ENCODE results near the gene TEDC2. TPM values are rescaled to one million over a fixed set of nuclear protein-coding genes. Genes with fewer than 3 reads are reported as not detected.

The TEDC2 gene
- total and polyA plus RNA-seq, 9 of the 15 experiments (the other 6 are each of a cell fraction or from before 2014, with no cell fraction given), result 0.75 to 57.0 (median 17.6) TPM

DNA sequence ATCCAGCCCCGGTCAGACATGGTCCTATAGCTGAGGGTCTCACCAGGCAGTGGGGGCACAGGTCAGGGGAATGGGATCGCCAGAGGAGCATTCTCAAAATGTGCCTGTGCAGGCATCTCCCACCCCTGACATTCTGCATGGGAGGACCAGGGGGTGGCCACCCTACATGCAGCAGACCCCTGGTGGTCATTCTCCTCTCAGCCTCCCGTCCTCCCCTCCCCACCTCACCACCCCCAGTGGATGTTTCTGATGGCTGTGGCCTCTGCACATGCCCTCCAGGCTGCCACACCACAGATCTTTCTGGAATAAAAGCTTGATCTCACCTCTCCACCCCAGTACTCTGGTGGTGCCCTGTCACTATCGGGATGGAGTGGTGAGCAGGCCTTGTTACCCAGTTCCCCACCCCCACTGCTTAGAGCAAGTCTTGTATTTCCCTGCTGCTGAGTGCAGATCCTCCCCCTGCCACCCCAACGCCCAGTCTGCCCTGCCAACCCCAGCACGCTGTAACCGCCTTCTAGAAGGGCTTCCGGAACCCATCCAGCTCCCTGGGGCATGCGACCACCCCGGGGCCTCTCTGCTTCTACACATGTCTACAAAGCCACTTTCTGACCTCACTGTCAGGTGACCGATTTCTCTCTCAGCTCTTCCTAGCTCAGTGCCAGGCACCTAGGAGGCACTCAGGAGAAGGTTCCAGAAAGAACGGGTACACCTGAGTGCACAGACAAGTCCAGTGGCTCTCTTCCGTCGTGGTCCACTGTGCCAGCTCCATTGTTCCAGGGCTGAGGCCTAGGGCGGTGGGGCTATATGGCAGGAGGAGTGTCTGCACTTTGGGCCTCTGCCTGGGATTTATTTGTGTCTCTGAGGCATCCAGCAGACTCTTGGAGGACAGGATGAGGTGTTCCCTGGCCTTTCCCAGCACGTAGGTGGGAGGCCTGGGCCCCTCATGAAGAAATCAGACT lies 24.3 kb downstream of the TEDC2 start:
- H3K27ac ChIP-seq (ENCODE audit: extremely low read depth, low read depth, low read length), result peak overlapping the region; percentile 68
- ATAC-seq (peak; percentile 11), FAIRE-seq (no peak), DNase-seq (ENCODE audit: extremely low read depth in 1 of 4, low spot score in 3 of 4) (no peak)
- BruUV-seq (replicated peaks), result no TSS peak
- ChIA-PET CTCF (ENCODE audit: low intra/inter-chr PET ratio) (no interaction called here), POLR2A (interaction anchor here (0.6 to 1.6 kb wide), 7 partner anchors 9 to 520 kb away, joined by 3 to 6 read pairs (median 3); partner anchors contain the start of genes RPS2 and TBC1D24)
- peaks cover 46% of the 10 kb centered on the region; the same call in 2 of the 3 replicates for H3K36me3 ChIP-seq (ENCODE audit: control insufficient read depth, insufficient read depth, low read length)
- no peak overlapping the region for H2AFZ ChIP-seq (ENCODE audit: low read depth, low read length)
- no peaks in the 10 kb centered on the region for H3K27me3 ChIP-seq (ENCODE audit: control insufficient read depth in 2 of 2, insufficient read depth in 2 of 2, low read length in 2 of 2)
- H3K4me2 ChIP-seq (ENCODE audit: insufficient read depth, low read length), result peak overlapping the region; percentile 70
- H3K9ac ChIP-seq (ENCODE audit: insufficient read depth in 1 of 2, low read depth in 2 of 2, low read length in 2 of 2), result peak overlapping the region; percentile 40 to 89
- H3K9me3 ChIP-seq (replicated peaks; ENCODE audit: control insufficient read depth, insufficient read depth, low read depth, low read length), result no peaks in the 10 kb centered on the region
- no peak overlapping the region for H3K4me3 ChIP-seq
- in situ Hi-C loops (cut with MboI), result no loop called here
- TF ChIP-seq, protein P1, sequence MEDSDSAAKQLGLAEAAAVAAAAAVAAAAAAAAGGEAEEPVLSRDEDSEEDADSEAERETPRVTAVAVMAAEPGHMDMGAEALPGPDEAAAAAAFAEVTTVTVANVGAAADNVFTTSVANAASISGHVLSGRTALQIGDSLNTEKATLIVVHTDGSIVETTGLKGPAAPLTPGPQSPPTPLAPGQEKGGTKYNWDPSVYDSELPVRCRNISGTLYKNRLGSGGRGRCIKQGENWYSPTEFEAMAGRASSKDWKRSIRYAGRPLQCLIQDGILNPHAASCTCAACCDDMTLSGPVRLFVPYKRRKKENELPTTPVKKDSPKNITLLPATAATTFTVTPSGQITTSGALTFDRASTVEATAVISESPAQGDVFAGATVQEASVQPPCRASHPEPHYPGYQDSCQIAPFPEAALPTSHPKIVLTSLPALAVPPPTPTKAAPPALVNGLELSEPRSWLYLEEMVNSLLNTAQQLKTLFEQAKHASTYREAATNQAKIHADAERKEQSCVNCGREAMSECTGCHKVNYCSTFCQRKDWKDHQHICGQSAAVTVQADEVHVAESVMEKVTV (CRISPR knock-in tag; IDR thresholded peaks at IDR 0.05), result 0 out of 2 replicates have a peak, but pooled peaks have one; percentile 7
- no peak for TF ChIP-seq PCBP1 (IDR thresholded peaks at IDR 0.05; ENCODE audit: low read depth, low read length, poor library complexity, severe bottlenecking)
- TF ChIP-seq KAT7 (CRISPR knock-in tag; IDR thresholded peaks at IDR 0.05; ENCODE audit: borderline replicate concordance), result 0 out of 2 replicates have a peak, but pooled peaks have one; percentile 8
- peak; percentile 36; the same call in 1 of the 2 replicates for TF ChIP-seq ZFX (CRISPR knock-in tag; IDR thresholded peaks at IDR 0.05)
- TF ChIP-seq LCOR (CRISPR knock-in tag; IDR thresholded peaks at IDR 0.05), result no peak
- TF ChIP-seq SAP30 (IDR thresholded peaks at IDR 0.05; ENCODE audit: borderline replicate concordance, insufficient read depth, low read depth, low read length, poor library complexity, severe bottlenecking), result no peak
- H3K79me2 ChIP-seq (ENCODE audit: control insufficient read depth, insufficient read depth, low read length), result peaks cover 88% of the 10 kb centered on the region
- H3K4me1 ChIP-seq (replicated peaks in 1 of 2; ENCODE audit: control insufficient read depth in 2 of 2, insufficient read depth in 2 of 2, low read length in 2 of 2), result peaks cover 41 to 89% of the 10 kb centered on the region in 2 experiments
- peaks cover 5% of the 10 kb centered on the region; the same call in 1 of the 2 replicates for H4K20me1 ChIP-seq (replicated peaks; ENCODE audit: control insufficient read depth, insufficient read depth, low read length)
- H3K9me1 ChIP-seq (ENCODE audit: control insufficient read depth, insufficient read depth, low read length), result no peaks in the 10 kb centered on the region
- intact Hi-C loops (cut with micrococcal nuclease), result no loop called here
- WGBS (ENCODE audit: insufficient coverage, low coverage, missing lambda C conversion rate), result 87% methylated on average over 16 of the region's 16 CpGs

Measured in K562 (cell line).